Subcutaneous adipose tissue (tissue), 4 donors: ENCODE data around the gene RFXANK. TPM values are rescaled to one million over a fixed set of nuclear protein-coding genes. Genes with fewer than 3 reads are reported as not detected.

Source experiments
- total RNA-seq, 4 donors: library from RNA; depleted of rRNA; stranded (reverse); fragments of >200 nt; gene quantifications; one replicate each; pipeline ENCODE4 v1.1.0, GENCODE V29; 2016
- TF ChIP-seq, protein P1 (sequence below): fragments of 450-650 bp; IDR thresholded peaks from one replicate; pipeline ENCODE4 v1.5.1; 2016; ENCODE audit warnings: low read depth, mild to moderate bottlenecking, control low read depth, antibody characterized with exemption, moderate library complexity

The RFXANK gene
- total RNA-seq, 4 donors from 2014 or later, result 34.5 to 45.4 (median 39.6) TPM

DNA sequence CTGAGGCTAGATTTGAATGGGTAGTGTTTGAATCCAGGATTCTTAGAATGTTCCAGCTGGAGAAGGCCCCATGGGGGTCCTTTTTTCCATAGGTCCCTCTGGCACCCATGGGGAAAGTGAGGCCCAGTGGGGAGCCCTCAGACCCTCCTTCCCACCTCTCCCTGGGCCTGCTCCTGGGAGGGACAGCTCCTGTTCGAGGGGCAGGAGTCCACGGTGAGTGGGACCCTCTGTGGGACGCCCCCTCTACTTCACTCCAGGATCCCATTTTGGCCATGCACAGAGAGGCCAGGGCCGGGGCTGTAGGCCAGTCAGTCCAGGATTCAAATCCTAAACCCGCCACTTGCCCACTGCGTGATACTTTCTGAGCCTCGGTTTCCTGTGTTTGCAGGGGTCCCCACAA lies 29.6 kb upstream of the RFXANK start:
- TF ChIP-seq, protein P1, sequence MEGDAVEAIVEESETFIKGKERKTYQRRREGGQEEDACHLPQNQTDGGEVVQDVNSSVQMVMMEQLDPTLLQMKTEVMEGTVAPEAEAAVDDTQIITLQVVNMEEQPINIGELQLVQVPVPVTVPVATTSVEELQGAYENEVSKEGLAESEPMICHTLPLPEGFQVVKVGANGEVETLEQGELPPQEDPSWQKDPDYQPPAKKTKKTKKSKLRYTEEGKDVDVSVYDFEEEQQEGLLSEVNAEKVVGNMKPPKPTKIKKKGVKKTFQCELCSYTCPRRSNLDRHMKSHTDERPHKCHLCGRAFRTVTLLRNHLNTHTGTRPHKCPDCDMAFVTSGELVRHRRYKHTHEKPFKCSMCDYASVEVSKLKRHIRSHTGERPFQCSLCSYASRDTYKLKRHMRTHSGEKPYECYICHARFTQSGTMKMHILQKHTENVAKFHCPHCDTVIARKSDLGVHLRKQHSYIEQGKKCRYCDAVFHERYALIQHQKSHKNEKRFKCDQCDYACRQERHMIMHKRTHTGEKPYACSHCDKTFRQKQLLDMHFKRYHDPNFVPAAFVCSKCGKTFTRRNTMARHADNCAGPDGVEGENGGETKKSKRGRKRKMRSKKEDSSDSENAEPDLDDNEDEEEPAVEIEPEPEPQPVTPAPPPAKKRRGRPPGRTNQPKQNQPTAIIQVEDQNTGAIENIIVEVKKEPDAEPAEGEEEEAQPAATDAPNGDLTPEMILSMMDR, result no peak

DNA sequence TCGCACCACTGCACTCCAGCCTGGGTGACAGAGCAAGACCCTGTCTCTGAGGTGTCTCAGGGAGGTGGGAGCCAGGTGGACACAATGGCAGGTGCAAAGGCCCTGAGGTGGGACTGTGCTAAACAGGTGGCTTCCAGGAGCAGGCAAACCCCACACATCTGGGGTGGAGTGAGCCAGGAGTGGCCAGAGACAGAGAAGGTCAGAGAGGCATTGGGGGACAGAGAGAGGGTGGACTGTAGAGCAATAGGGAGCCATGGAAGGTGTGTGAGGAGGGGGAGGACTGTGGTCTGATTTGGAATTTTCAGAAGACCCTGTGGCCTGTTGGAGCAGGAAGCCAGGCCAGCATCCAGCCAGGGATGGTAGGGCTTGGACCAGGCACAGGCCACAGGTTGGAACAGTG lies 26.7 kb upstream of the RFXANK start:
- TF ChIP-seq, protein P1, result no peak

DNA sequence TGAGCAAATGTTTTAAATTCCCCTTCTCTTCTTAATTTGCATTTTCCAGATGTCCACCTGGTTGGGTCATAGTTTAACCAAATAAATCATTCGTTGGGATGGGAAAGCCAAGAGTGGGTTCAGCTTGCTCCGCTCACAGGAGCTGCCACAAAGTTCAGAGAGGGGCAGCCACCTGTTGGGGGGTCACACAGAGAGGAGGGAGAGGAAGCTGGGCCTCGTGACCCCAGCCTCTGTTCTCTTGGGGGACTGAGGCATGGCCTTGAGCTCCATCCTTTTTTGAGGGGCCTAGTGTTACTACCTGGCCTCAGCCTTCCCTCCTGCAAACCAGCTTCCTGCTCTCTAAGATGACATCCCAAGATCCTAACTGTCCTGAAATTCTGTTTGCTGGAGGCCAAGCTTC lies 24.4 kb upstream of the RFXANK start:
- TF ChIP-seq, protein P1, result no peak

- TF ChIP-seq, protein P1, result no peak
These were observed 22.6 kb upstream of the RFXANK start for GRCh38 chr19:19169236-19170052.

DNA sequence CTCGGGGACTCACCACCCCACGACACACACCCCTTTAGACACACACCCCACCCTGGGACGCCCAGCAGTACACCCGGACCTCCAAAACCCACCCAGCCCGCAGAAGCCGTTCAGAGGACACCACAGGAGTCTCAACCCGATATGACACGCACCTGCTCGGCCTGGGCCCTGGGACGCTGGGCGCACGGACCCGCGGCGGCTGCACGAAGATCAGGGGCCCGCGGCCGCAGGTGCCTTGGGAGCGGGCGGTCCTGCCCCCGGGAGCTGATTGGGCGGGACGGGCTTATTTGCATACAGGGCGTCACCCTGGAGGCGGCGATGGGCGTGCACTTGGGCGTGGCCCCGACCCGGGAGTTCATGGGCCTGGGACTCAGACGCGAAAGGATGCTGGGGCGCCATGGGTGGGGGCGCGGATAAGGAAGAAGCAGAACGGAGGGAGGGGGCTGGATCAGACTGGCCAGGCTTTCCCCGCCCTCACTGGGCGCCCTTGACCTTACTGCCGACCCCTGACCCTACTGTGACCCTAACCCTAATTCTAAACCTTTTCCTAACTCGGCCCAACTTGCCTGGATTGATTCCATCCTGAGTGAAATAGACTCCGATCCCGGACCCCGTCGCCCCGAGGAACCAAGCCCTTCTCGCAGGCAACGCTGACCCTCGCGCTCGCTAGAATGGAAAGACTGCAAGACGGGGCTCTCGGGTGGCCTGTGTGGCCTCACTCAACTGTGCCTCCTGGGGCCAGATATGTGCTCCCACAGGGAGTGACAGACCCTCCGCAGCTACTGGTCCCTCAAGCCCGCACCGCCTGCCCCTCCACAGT lies 21.8 kb upstream of the RFXANK start, which contains the start of gene MEF2B:
TSS of gene MEF2B (minus strand) at position 211 of the 820 bp plus-strand sequence. CDS start 19,528 bp downstream, outside the sequence.
- TF ChIP-seq, protein P1, result no peak

- TF ChIP-seq, protein P1, result no peak
These were observed 21.0 kb upstream of the RFXANK start for GRCh38 chr19:19170873-19171672.
